GM23338 (cell line): ENCODE results near the gene FBRSL1. TPM values are rescaled to one million over a fixed set of nuclear protein-coding genes. Genes with fewer than 3 reads are reported as not detected.

Source experiments
- ATAC-seq: fragments of 200-7000 bp; cut with Tn5 transposase; 3 replicates; pipeline ENCODE4 v1.9.1; 2020
- DNase-seq: peaks from one replicate; pipeline ENCODE4 v3.0.0-alpha.2; 2015; ENCODE audit warnings: low spot score
- H2AFZ ChIP-seq: fragments of 200-600 bp; sonication (generic); 2 replicates; pipeline ENCODE4 v1.8.0; 2016; ENCODE audit warnings: antibody characterized with exemption, mild to moderate bottlenecking, moderate library complexity
- H3F3A ChIP-seq: fragments of 200-600 bp; sonication (generic); replicated peaks from 2 replicates; pipeline ENCODE4 v1.8.0; 2017; ENCODE audit warnings: antibody characterized with exemption, mixed run types, low read depth
- H3K27ac ChIP-seq: fragments of 200-600 bp; sonication (generic); 2 replicates; pipeline ENCODE4 v1.6.1; 2016; ENCODE audit warnings: low read depth
- H3K27me3 ChIP-seq: fragments of 200-600 bp; sonication (generic); 2 replicates; pipeline ENCODE4 v1.8.0; 2016; ENCODE audit warnings: mild to moderate bottlenecking, mixed run types, moderate library complexity; ENCODE audit not compliant: insufficient read depth
- H3K36me3 ChIP-seq: fragments of 200-600 bp; sonication (generic); 2 replicates; pipeline ENCODE4 v1.8.0; 2016; ENCODE audit warnings: mild to moderate bottlenecking; ENCODE audit not compliant: insufficient read depth
- H3K4me1 ChIP-seq: fragments of 200-600 bp; sonication (generic); 2 replicates; pipeline ENCODE4 v1.8.0; 2016; ENCODE audit warnings: mild to moderate bottlenecking, moderate library complexity; ENCODE audit not compliant: insufficient read depth
- H3K4me2 ChIP-seq: fragments of 200-600 bp; sonication (generic); 2 replicates; pipeline ENCODE4 v1.7.1; 2017; ENCODE audit warnings: mixed run types
- H3K4me3 ChIP-seq: fragments of 200-600 bp; sonication (generic); 2 replicates; pipeline ENCODE4 v1.6.1; 2016; ENCODE audit warnings: mixed run types
- H3K79me2 ChIP-seq: fragments of 200-600 bp; sonication (generic); replicated peaks from 2 replicates; pipeline ENCODE4 v1.8.0; 2017; ENCODE audit warnings: mild to moderate bottlenecking; ENCODE audit not compliant: insufficient read depth
- H3K9me2 ChIP-seq: fragments of 200-600 bp; sonication (generic); 2 replicates; pipeline ENCODE4 v1.8.0; 2017; ENCODE audit not compliant: insufficient read depth
- H4K20me1 ChIP-seq: fragments of 200-600 bp; sonication (generic); replicated peaks from 2 replicates; pipeline ENCODE4 v1.8.0; 2017; ENCODE audit warnings: mild to moderate bottlenecking; ENCODE audit not compliant: insufficient read depth
- H3K27ac Mint-ChIP-seq: 2 replicates; pipeline ENCODE4 v1.8.0; 2020; ENCODE audit warnings: inconsistent platforms, mild to moderate bottlenecking, moderate library complexity, mixed read lengths
- H3K27me3 Mint-ChIP-seq: 3 replicates; pipeline ENCODE4 v1.8.0; 2022; ENCODE audit warnings: low read depth, mild to moderate bottlenecking, moderate library complexity, mixed read lengths, inconsistent platforms; ENCODE audit not compliant: insufficient read depth, poor library complexity
- H3K36me3 Mint-ChIP-seq: 3 replicates; pipeline ENCODE4 v1.8.0; 2021; ENCODE audit warnings: low read depth, mild to moderate bottlenecking, inconsistent platforms, moderate library complexity, mixed read lengths
- H3K4me1 Mint-ChIP-seq: 3 replicates; pipeline ENCODE4 v1.8.0; 2020; ENCODE audit warnings: mild to moderate bottlenecking, inconsistent platforms, mixed read lengths
- H3K4me3 Mint-ChIP-seq: 3 replicates; pipeline ENCODE4 v1.8.0; 2021; ENCODE audit warnings: moderate library complexity, mild to moderate bottlenecking, inconsistent platforms, mixed read lengths
- H3K9me3 Mint-ChIP-seq: 3 replicates; pipeline ENCODE4 v1.8.0; 2020; ENCODE audit warnings: moderate library complexity, mild to moderate bottlenecking, inconsistent platforms, mixed read lengths
- CREB1 ChIP-seq: fragments of 250-450 bp; sonication (Bioruptor Pico); IDR thresholded peaks from 2 replicates; pipeline ENCODE4 v1.5.0; 2020; ENCODE audit warnings: low read depth, mild to moderate bottlenecking, moderate library complexity
- EZH2 ChIP-seq: fragments of 200-600 bp; sonication (generic); IDR thresholded peaks from one replicate; pipeline ENCODE4 v1.8.0; 2017; ENCODE audit warnings: antibody characterized with exemption, mild to moderate bottlenecking, low read depth; ENCODE audit not compliant: unreplicated experiment
- EZH2phosphoT487 ChIP-seq: fragments of 200-600 bp; sonication (generic); IDR thresholded peaks from one replicate; pipeline ENCODE4 v1.8.1; 2018; ENCODE audit warnings: antibody characterized with exemption; ENCODE audit not compliant: unreplicated experiment
- JUNB ChIP-seq: IDR thresholded peaks from one replicate; pipeline ENCODE4 v1.6.1; 2016; ENCODE audit warnings: antibody characterized with exemption; ENCODE audit not compliant: unreplicated experiment
- NANOG ChIP-seq: IDR thresholded peaks from 2 replicates; pipeline ENCODE4 v1.6.1; 2016; ENCODE audit warnings: antibody characterized with exemption, borderline replicate concordance
- POLR2AphosphoS5 ChIP-seq: IDR thresholded peaks from 2 replicates; pipeline ENCODE4 v1.6.1; 2016; ENCODE audit warnings: antibody characterized with exemption, low read depth
- STAT1 ChIP-seq: IDR thresholded peaks from one replicate; pipeline ENCODE4 v1.6.1; 2016; ENCODE audit warnings: antibody characterized with exemption; ENCODE audit not compliant: unreplicated experiment
- ZNF114 ChIP-seq: fragments of 250-450 bp; sonication (Bioruptor Pico); IDR thresholded peaks from 2 replicates; pipeline ENCODE4 v1.5.0; 2020; ENCODE audit warnings: mild to moderate bottlenecking, moderate library complexity
- ZNF331 ChIP-seq: fragments of 250-450 bp; sonication (Bioruptor Pico); IDR thresholded peaks from 2 replicates; pipeline ENCODE4 v1.5.0; 2020; ENCODE audit warnings: low read depth, mild to moderate bottlenecking, moderate library complexity
- polyA plus RNA-seq: library from polyadenylated mRNA; unstranded; fragments of >200 nt; fragmentation: Nextera tagmentation; extraction: Ambion mirVana; gene quantifications from 2 replicates; pipeline ENCODE4 v1.2.1, GENCODE V29; 2016
- total RNA-seq: library from RNA; depleted of rRNA; stranded (reverse); fragments of >200 nt; shearing (Covaris generic); gene quantifications from 2 replicates; pipeline ENCODE4 v1.2.3, GENCODE V29; 2014
- TF ChIP-seq, protein P1 (sequence below): fragments of 250-450 bp; sonication (Bioruptor Pico); IDR thresholded peaks from 2 replicates; pipeline ENCODE4 v1.5.0; 2020; ENCODE audit warnings: mild to moderate bottlenecking, moderate library complexity
- TF ChIP-seq, protein P2 (sequence below): IDR thresholded peaks from 2 replicates; pipeline ENCODE4 v1.6.1; 2016; ENCODE audit warnings: antibody characterized with exemption
- TF ChIP-seq, protein P3 (sequence below): IDR thresholded peaks from one replicate; pipeline ENCODE4 v1.6.1; 2018; ENCODE audit warnings: antibody characterized with exemption; ENCODE audit not compliant: unreplicated experiment
- TF ChIP-seq, protein P4 (sequence below), 2 experiments: fragments of 200-600 bp in 1 of 2; sonication (generic) in 1 of 2; conservative IDR thresholded peaks; 2 replicates each; pipeline versions ENCODE4 v1.5.1 to v1.6.1; 2016 to 2017; ENCODE audit warnings: antibody characterized with exemption in 2 of 2, low read depth in 2 of 2, mild to moderate bottlenecking in 2 of 2, moderate library complexity in 1 of 2

FBRSL1 gene
- total and polyA plus RNA-seq, 2 experiments from 2014 or later = 37.8 to 89.8 TPM

DNA sequence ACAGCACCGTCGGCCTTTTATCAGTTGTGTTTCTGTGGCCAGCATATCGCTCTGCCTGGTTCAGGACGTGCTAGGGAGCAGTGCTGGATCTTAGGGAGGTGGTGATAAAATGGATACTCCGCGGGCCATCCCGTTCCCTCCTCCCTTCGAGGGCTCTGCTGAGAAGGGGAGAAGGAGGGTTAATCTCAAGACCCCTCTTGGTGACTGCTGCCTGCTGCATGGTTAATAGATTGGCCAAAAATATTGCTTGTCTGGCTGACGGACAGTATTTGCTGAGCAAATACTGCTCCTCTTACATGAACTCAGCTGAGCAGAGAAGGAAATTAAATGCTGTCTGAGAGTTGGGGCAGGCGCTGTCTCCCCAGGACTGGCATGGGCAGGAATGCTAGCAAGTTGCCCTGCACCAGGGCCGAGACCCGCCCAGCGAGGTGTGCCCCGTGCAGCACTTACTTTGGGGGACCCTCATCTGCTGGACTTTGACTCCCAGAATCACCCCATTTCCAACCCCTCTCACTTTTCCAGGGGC is 1.2 kb downstream of the FBRSL1 start:
- no peak for ATAC-seq
- H3K79me2 ChIP-seq = peaks cover 52% of the 10 kb centered on the region

More for the DNA sequence above, 1.2 kb downstream of the FBRSL1 start:
- H3K4me3 ChIP-seq = peak overlapping the region; percentile 70
- Mint-ChIP-seq H3K27me3 (peaks cover 34% of the 10 kb centered on the region), H3K36me3 (peaks cover 3% of the 10 kb centered on the region; the same call in 2 of the 3 replicates), H3K4me1 (peaks cover 23% of the 10 kb centered on the region), H3K27ac (no peak overlapping the region), H3K9me3 (no peaks in the 10 kb centered on the region; the same call in 2 of the 3 replicates), H3K4me3 (peak overlapping the region; percentile 80)
- DNase-seq = no peak
- no peaks in the 10 kb centered on the region for H3K9me2 ChIP-seq
- no peak overlapping the region for H3K27ac ChIP-seq
- TF ChIP-seq CREB1 (CRISPR knock-in tag) (no peak), STAT1 (no peak), JUNB (no peak), ZNF331 (CRISPR knock-in tag) (no peak), ZNF114 (CRISPR knock-in tag) (no peak), EZH2 (no peak), EZH2phosphoT487 (no peak), NANOG (no peak), POLR2AphosphoS5 (no peak)
- TF ChIP-seq, protein P1, sequence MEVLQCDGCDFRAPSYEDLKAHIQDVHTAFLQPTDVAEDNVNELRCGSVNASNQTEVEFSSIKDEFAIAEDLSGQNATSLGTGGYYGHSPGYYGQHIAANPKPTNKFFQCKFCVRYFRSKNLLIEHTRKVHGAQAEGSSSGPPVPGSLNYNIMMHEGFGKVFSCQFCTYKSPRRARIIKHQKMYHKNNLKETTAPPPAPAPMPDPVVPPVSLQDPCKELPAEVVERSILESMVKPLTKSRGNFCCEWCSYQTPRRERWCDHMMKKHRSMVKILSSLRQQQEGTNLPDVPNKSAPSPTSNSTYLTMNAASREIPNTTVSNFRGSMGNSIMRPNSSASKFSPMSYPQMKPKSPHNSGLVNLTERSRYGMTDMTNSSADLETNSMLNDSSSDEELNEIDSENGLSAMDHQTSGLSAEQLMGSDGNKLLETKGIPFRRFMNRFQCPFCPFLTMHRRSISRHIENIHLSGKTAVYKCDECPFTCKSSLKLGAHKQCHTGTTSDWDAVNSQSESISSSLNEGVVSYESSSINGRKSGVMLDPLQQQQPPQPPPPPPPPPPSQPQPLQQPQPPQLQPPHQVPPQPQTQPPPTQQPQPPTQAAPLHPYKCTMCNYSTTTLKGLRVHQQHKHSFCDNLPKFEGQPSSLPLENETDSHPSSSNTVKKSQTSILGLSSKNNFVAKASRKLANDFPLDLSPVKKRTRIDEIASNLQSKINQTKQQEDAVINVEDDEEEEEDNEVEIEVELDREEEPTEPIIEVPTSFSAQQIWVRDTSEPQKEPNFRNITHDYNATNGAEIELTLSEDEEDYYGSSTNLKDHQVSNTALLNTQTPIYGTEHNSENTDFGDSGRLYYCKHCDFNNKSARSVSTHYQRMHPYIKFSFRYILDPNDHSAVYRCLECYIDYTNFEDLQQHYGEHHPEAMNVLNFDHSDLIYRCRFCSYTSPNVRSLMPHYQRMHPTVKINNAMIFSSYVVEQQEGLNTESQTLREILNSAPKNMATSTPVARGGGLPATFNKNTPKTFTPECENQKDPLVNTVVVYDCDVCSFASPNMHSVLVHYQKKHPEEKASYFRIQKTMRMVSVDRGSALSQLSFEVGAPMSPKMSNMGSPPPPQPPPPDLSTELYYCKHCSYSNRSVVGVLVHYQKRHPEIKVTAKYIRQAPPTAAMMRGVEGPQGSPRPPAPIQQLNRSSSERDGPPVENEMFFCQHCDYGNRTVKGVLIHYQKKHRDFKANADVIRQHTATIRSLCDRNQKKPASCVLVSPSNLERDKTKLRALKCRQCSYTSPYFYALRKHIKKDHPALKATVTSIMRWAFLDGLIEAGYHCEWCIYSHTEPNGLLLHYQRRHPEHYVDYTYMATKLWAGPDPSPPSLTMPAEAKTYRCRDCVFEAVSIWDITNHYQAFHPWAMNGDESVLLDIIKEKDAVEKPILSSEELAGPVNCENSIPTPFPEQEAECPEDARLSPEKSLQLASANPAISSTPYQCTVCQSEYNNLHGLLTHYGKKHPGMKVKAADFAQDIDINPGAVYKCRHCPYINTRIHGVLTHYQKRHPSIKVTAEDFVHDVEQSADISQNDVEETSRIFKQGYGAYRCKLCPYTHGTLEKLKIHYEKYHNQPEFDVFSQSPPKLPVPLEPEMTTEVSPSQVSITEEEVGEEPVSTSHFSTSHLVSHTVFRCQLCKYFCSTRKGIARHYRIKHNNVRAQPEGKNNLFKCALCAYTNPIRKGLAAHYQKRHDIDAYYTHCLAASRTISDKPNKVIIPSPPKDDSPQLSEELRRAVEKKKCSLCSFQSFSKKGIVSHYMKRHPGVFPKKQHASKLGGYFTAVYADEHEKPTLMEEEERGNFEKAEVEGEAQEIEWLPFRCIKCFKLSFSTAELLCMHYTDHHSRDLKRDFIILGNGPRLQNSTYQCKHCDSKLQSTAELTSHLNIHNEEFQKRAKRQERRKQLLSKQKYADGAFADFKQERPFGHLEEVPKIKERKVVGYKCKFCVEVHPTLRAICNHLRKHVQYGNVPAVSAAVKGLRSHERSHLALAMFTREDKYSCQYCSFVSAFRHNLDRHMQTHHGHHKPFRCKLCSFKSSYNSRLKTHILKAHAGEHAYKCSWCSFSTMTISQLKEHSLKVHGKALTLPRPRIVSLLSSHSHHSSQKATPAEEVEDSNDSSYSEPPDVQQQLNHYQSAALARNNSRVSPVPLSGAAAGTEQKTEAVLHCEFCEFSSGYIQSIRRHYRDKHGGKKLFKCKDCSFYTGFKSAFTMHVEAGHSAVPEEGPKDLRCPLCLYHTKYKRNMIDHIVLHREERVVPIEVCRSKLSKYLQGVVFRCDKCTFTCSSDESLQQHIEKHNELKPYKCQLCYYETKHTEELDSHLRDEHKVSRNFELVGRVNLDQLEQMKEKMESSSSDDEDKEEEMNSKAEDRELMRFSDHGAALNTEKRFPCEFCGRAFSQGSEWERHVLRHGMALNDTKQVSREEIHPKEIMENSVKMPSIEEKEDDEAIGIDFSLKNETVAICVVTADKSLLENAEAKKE (CRISPR knock-in tag) = no peak
- TF ChIP-seq, protein P2, sequence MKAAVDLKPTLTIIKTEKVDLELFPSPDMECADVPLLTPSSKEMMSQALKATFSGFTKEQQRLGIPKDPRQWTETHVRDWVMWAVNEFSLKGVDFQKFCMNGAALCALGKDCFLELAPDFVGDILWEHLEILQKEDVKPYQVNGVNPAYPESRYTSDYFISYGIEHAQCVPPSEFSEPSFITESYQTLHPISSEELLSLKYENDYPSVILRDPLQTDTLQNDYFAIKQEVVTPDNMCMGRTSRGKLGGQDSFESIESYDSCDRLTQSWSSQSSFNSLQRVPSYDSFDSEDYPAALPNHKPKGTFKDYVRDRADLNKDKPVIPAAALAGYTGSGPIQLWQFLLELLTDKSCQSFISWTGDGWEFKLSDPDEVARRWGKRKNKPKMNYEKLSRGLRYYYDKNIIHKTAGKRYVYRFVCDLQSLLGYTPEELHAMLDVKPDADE = no peak
- TF ChIP-seq, protein P3, sequence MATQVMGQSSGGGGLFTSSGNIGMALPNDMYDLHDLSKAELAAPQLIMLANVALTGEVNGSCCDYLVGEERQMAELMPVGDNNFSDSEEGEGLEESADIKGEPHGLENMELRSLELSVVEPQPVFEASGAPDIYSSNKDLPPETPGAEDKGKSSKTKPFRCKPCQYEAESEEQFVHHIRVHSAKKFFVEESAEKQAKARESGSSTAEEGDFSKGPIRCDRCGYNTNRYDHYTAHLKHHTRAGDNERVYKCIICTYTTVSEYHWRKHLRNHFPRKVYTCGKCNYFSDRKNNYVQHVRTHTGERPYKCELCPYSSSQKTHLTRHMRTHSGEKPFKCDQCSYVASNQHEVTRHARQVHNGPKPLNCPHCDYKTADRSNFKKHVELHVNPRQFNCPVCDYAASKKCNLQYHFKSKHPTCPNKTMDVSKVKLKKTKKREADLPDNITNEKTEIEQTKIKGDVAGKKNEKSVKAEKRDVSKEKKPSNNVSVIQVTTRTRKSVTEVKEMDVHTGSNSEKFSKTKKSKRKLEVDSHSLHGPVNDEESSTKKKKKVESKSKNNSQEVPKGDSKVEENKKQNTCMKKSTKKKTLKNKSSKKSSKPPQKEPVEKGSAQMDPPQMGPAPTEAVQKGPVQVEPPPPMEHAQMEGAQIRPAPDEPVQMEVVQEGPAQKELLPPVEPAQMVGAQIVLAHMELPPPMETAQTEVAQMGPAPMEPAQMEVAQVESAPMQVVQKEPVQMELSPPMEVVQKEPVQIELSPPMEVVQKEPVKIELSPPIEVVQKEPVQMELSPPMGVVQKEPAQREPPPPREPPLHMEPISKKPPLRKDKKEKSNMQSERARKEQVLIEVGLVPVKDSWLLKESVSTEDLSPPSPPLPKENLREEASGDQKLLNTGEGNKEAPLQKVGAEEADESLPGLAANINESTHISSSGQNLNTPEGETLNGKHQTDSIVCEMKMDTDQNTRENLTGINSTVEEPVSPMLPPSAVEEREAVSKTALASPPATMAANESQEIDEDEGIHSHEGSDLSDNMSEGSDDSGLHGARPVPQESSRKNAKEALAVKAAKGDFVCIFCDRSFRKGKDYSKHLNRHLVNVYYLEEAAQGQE = no peak
- TF ChIP-seq, protein P4, sequence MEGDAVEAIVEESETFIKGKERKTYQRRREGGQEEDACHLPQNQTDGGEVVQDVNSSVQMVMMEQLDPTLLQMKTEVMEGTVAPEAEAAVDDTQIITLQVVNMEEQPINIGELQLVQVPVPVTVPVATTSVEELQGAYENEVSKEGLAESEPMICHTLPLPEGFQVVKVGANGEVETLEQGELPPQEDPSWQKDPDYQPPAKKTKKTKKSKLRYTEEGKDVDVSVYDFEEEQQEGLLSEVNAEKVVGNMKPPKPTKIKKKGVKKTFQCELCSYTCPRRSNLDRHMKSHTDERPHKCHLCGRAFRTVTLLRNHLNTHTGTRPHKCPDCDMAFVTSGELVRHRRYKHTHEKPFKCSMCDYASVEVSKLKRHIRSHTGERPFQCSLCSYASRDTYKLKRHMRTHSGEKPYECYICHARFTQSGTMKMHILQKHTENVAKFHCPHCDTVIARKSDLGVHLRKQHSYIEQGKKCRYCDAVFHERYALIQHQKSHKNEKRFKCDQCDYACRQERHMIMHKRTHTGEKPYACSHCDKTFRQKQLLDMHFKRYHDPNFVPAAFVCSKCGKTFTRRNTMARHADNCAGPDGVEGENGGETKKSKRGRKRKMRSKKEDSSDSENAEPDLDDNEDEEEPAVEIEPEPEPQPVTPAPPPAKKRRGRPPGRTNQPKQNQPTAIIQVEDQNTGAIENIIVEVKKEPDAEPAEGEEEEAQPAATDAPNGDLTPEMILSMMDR (conservative IDR thresholded peaks at IDR 0.05; ENCODE audit: low read depth in 2 of 2) = no peak
- H3K4me2 ChIP-seq = peak overlapping the region; percentile 87
- no peak overlapping the region for H2AFZ ChIP-seq
- H4K20me1 ChIP-seq = peaks cover 22% of the 10 kb centered on the region
- H3K4me1 ChIP-seq = peaks cover 7% of the 10 kb centered on the region
- H3K36me3 ChIP-seq = no peaks in the 10 kb centered on the region
- peaks cover 35% of the 10 kb centered on the region for H3K27me3 ChIP-seq
- 0 out of 2 replicates have a peak, but pooled peaks cover 8% of the 10 kb centered on the region for H3F3A ChIP-seq
